ENCODE measurements around the gene IGSF21.

DNA sequence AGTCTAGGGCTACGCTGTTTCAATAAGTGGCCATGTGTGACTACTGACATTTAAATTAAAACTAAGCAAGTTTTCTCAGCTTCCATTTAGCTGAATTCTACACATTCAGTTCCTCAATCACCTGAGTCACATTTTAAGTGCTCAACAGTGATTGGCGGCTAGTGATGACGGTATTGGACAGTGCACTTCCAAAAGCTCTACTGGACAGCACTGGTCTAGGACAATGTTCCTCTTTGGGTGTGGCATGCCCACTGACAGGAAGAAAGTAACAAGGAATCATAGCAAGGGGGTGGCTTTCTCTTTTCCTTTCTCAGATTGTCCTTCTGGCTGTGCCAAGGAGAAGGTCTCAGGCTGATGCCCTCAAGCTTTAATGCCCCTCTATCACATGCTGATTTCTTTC, 11.7 kb downstream of the IGSF21 start:
- TF ChIP-seq, protein P1, sequence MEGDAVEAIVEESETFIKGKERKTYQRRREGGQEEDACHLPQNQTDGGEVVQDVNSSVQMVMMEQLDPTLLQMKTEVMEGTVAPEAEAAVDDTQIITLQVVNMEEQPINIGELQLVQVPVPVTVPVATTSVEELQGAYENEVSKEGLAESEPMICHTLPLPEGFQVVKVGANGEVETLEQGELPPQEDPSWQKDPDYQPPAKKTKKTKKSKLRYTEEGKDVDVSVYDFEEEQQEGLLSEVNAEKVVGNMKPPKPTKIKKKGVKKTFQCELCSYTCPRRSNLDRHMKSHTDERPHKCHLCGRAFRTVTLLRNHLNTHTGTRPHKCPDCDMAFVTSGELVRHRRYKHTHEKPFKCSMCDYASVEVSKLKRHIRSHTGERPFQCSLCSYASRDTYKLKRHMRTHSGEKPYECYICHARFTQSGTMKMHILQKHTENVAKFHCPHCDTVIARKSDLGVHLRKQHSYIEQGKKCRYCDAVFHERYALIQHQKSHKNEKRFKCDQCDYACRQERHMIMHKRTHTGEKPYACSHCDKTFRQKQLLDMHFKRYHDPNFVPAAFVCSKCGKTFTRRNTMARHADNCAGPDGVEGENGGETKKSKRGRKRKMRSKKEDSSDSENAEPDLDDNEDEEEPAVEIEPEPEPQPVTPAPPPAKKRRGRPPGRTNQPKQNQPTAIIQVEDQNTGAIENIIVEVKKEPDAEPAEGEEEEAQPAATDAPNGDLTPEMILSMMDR (IDR thresholded peaks at IDR 0.05): no peak
- TF ChIP-seq POLR2AphosphoS5 (IDR thresholded peaks at IDR 0.05; ENCODE audit: insufficient read depth in 1 of 2, low read depth in 1 of 2) (no peak), POLR2A (IDR thresholded peaks at IDR 0.05) (no peak)

Measured in vagina (tissue), 2 donors.